Measurements from ENCODE around the gene TLE3. TPM values are rescaled to one million over a fixed set of nuclear protein-coding genes. Genes with fewer than 3 reads are reported as not detected.
A peak's percentile ranks its signal among the peaks of the same experiment; 100 is the strongest.

The TLE3 gene
- total and polyA plus RNA-seq, 10 donors = 23.7 to 141 (median 104) TPM

GRCh38 chr15:70083418-70083817 is 14.3 kb downstream of the TLE3 start:
- TF ChIP-seq POLR2A (IDR thresholded peaks at IDR 0.05) = no peak
- no peak for TF ChIP-seq CTCF (IDR thresholded peaks at IDR 0.05 in 8 of 11, conservative IDR thresholded peaks at IDR 0.05 in 3 of 11)
- TF ChIP-seq POLR2AphosphoS5 (IDR thresholded peaks at IDR 0.05) = no peak
- Histone ChIP-seq H3K36me3 (peaks cover 0 to 99% (median 71%) of the 10 kb centered on the region in 6 donors), H3K27me3 (replicated peaks in 1 of 7) (no peaks in the 10 kb centered on the region), H3K9me3 (no peaks in the 10 kb centered on the region), H3K4me3 (no peak overlapping the region), H3K27ac (no peak overlapping the region), H3K4me1 (peaks cover 19 to 80% (median 61%) of the 10 kb centered on the region in 6 donors)
- DNase-seq = no peak
- 91 to 100% (median 96%) methylated on average over 1 of the region's 1 CpG for WGBS, 5 donors
- intact Hi-C loops (cut with DNase I; ENCODE audit: low total_unique reads) = no loop called here

- H3K9me3 ChIP-seq = no peaks in the 10 kb centered on the region
- intact Hi-C loops (cut with DNase I; ENCODE audit: low total_unique reads) = no loop called here
- peaks cover 0 to 99% (median 67%) of the 10 kb centered on the region in 6 donors for H3K36me3 ChIP-seq
Observed at GRCh38 chr15:70082281-70082900, 15.3 kb downstream of the TLE3 start.

GRCh38 chr15:70081612-70082011 is 16.1 kb downstream of the TLE3 start:
- Histone ChIP-seq H3K27me3 (replicated peaks in 1 of 7) (no peaks in the 10 kb centered on the region), H3K36me3 (peaks cover 0 to 100% (median 65%) of the 10 kb centered on the region in 6 donors), H3K4me1 (peaks cover 8 to 80% (median 44%) of the 10 kb centered on the region in 6 donors), H3K4me3 (no peak overlapping the region), H3K9me3 (no peaks in the 10 kb centered on the region), H3K27ac (no peak overlapping the region)
- intact Hi-C loops (cut with DNase I; ENCODE audit: low total_unique reads) = no loop called here
- DNase-seq = no peak
- TF ChIP-seq CTCF (IDR thresholded peaks at IDR 0.05 in 8 of 11, conservative IDR thresholded peaks at IDR 0.05 in 3 of 11) (no peak), POLR2A (IDR thresholded peaks at IDR 0.05) (no peak), POLR2AphosphoS5 (IDR thresholded peaks at IDR 0.05) (peak in 1 of 3 donors; percentile 10)
- 80 to 91% (median 88%) methylated on average over 6 of the region's 6 CpGs for WGBS, 5 donors

More at GRCh38 chr15:70082281-70082900, 15.3 kb downstream of the TLE3 start:
- 86 to 94% (median 89%) methylated on average over 11 to 12 of the region's 12 CpGs for WGBS, 5 donors
- no peak overlapping the region for H3K4me3 ChIP-seq
- TF ChIP-seq POLR2A (IDR thresholded peaks at IDR 0.05) (no peak), POLR2AphosphoS5 (IDR thresholded peaks at IDR 0.05) (peak in 2 of 3 donors; percentile 25 to 48)
- peaks cover 15 to 80% (median 52%) of the 10 kb centered on the region in 6 donors for H3K4me1 ChIP-seq
- H3K27me3 ChIP-seq (replicated peaks in 1 of 7) = no peaks in the 10 kb centered on the region
- DNase-seq = no peak
- H3K27ac ChIP-seq = no peak overlapping the region

GRCh38 chr15:70080347-70080746 is 17.4 kb downstream of the TLE3 start:
- TF ChIP-seq CTCF (IDR thresholded peaks at IDR 0.05 in 8 of 11, conservative IDR thresholded peaks at IDR 0.05 in 3 of 11) (no peak), POLR2AphosphoS5 (IDR thresholded peaks at IDR 0.05) (no peak), POLR2A (IDR thresholded peaks at IDR 0.05) (no peak)
- intact Hi-C loops (cut with DNase I; ENCODE audit: low total_unique reads) = no loop called here
- no peaks in the 10 kb centered on the region for H3K9me3 ChIP-seq
- peaks cover 5 to 80% (median 32%) of the 10 kb centered on the region in 6 donors for H3K4me1 ChIP-seq
- peaks cover under 1 to 100% (median 64%) of the 10 kb centered on the region in 6 donors for H3K36me3 ChIP-seq
- 84 to 96% (median 94%) methylated on average over 6 of the region's 6 CpGs for WGBS, 5 donors
- no peak for DNase-seq
- no peak overlapping the region for H3K4me3 ChIP-seq
- H3K27ac ChIP-seq = no peak overlapping the region
- no peaks in the 10 kb centered on the region for H3K27me3 ChIP-seq (replicated peaks in 1 of 7)

Measured in spleen (tissue), 11 donors.